HG02571 (cell line): ENCODE results near the gene JCAD.

Source experiments
- ATAC-seq: cut with Tn5 transposase; IDR thresholded peaks from one replicate; pipeline ENCODE4 v1.9.1; 2021; ENCODE audit warnings: mild to moderate bottlenecking, moderate library complexity; ENCODE audit not compliant: unreplicated experiment

The JCAD gene

DNA sequence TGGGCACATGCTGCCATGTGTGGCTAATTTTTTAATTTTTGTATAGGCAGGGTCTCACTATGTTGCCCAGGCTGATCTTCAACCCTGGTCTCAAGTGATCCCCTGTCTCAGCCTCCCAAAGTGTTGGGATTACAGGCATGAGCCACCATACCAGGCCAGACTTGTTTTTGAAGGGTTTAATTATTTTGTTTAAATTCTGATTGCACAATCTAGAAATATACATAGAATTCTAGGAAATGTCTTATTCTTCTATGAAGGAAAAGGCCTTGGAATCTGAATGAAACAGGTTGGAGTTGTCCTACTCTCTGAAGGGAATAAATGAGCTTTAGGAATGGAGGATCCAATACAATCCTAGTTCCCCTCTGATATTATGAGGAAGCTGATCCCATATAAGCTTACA is 15.5 kb upstream of the JCAD start:
- no peak for ATAC-seq

- no peak for ATAC-seq
These were observed 14.7 kb upstream of the JCAD start for GRCh38 chr10:30074090-30074489.

DNA sequence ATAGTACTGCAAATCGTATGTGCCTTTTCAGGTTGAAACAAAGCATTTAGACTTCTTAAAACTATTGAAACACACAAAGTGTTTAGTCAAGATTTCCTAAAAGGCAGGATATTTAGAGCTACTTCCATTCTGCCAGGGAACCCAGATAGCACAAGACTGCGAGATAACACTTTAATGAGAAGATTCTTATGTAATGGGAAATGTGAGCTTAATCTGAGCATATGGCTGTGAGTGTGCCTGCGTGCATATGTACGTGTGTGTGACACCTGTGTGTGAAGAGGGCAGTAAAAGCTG is 14.3 kb upstream of the JCAD start:
- ATAC-seq, result no peak

DNA sequence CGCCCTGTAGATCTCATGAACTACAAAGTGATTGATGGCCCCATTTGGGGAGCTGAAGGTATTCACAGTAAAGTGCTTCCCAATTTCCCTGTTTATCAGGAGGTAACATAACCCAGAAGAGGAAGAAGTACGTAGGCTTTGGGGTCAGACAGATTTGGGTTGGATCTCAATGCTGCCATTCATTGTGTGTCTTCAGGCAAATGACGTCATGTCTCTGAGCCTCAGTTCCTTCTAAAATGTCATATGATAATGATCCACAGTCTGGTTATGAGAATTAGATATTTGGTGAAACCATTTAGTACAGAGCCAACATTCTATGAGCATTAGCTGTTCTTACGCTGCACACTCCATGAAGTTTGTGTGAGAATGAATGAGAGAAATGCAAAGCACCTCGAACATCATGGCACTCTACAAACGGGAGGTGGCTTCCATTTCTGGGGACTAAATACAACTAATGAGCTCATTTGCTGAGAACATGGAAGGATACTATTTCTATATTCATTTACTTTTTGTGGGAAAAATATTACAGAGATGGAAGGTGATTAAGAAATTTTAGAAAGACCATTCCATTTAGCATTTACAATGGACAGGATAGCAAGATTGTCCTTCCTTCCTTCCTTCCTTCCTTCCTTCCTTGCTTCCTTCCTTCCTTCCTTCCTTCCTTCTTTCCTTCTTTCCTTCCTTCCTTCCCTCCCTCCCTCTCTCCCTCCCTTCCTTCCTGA is 13.8 kb upstream of the JCAD start:
- no peak for ATAC-seq

DNA sequence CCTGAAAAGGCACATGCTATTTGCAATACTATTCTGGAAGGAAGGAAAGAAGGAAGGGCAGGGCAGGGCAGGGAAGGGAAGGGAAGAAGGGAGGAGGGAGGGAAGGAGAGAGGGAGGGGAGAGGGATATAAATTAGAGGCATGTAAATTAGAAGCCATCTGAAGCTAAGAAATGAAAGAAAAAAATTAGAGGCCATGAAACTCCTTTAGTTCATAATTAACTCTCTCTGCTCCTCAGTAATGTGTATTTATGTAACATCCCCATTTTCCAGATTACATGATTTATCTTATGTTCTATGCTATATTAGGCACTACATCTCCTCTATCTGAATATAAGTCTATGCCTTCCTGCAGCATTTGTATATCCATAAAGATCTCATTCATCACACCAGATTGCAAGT is 12.7 kb upstream of the JCAD start:
- no peak for ATAC-seq

GRCh38 chr10:30070001-30070685 is 10.8 kb upstream of the JCAD start:
- ATAC-seq, result no peak

DNA sequence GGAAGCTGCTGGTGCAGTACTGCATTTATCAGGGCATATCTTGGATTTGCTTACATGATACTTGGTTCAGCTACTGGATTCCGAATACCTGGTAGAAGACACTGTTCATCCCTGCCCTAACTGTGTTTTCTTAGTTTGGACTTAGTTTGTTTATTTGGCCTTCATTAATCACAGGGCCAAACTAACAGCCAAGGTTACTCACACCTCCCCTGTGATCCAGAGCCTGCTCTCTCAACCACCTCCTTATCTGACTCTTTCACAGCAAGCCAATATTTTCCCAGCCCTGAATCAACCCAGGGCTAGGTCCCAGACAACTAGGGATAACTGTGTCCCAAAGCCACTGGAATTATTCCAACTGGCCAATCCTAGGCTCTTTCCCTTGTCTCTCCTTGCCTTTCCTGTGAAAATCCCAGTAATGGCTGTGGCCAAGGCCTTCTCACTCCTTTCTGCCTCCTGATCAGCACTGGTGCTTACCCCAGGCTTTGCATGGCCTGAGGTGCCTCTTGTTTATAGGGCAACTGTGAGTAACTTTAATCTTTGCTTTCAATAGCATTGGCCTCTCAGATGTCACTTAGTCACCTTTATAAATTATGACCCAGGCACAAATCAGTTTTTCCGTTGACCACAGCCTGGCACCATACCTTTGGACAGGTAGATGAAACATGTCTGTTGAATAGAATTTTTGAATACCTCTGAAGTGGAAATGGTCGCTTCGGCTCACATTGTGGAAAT is 9.3 kb upstream of the JCAD start:
- ATAC-seq, result no peak

- ATAC-seq, result no peak
These were observed 3.7 kb upstream of the JCAD start for GRCh38 chr10:30063099-30063498.

DNA sequence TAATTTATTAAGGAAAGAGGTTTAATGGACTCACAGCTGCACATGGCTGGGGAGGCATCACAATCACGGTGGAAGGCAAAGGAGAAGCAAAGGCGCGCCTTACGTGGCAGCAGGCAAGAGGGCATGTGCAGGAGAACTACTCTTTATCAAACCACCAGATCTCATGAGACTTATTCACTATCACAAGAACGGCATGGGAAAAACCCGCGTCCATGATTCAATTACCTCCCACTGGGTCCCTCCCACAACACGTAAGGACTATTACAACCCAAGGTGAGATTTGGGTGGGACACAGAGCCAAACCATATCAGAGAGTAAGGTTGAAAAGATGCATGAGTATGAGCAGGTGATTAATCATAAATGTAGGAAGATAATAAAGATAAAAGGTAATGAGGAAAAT is 3.2 kb upstream of the JCAD start:
- ATAC-seq, result no peak

DNA sequence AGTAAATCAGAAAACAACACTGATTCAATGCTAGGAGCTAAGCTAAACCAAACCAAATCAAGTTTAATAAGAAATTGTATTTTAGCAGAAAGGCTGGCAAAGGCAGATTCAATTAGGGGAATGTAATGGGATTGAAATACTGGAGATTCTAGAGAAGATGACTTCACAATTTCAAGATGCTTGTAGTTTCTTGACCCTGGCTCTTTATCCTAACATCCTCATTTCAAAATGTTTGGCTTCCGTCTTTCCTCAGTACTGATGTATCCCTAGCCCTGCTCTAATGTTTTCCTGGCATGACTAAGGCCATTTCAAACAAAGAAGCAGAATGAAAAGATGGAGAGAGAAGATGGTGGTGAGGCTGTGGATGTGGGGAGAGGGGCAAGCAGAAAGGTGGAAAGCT is 2.7 kb upstream of the JCAD start:
- ATAC-seq, result no peak

- no peak for ATAC-seq
These were observed 735 bp downstream of the JCAD start for GRCh38 chr10:30058570-30059132.

DNA sequence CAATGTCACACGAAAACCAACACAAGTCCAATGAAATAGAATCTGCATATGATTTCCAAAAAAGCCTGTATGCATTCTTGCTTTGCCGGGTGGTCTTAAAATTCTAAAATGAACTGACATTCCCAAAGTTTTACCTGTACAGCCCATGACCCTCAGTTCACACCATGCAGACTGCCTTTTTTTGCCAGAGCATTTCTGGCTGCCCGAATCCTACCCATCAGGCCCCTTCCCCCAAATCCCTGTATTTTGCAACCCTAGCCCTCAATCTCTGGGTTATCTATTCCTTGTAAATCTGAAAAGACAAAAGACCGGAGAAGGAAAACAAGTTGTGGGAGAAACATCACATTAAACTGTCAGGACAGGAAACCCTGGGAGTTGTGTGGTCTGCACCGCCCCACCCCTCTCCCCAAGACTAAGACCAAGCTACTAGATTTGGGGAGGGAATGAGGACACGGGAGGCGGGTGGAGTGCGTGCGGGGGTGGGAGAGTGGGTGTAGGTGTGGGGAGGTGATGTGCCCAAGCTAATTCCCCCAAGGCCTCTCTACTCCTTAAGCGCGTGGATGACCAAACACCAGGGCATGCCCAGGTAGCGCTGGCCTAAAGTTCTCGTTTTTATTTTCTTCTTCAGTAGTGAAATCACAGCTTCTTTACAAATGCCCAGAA is 1.4 kb downstream of the JCAD start:
- ATAC-seq, result no peak

DNA sequence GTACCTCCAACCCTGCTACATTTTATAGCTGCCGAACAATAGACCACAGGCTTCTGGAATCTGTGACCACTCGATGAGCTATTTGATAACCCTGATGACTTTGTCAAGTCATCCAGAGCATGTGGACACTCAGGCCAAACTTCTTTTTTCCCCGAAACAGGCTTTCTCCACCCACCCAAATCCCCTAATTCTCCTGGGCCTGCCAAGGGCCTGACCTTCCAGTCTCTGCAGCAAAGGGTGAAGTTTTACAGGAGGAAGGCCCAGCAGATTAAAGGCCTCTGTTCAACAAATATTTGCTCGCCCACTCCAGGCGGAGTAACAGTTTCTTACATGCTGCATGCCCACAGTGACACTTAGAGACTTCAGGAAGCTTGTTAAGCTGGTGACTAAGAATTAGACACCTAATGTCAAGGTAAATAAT is 2.0 kb downstream of the JCAD start:
- no peak for ATAC-seq

DNA sequence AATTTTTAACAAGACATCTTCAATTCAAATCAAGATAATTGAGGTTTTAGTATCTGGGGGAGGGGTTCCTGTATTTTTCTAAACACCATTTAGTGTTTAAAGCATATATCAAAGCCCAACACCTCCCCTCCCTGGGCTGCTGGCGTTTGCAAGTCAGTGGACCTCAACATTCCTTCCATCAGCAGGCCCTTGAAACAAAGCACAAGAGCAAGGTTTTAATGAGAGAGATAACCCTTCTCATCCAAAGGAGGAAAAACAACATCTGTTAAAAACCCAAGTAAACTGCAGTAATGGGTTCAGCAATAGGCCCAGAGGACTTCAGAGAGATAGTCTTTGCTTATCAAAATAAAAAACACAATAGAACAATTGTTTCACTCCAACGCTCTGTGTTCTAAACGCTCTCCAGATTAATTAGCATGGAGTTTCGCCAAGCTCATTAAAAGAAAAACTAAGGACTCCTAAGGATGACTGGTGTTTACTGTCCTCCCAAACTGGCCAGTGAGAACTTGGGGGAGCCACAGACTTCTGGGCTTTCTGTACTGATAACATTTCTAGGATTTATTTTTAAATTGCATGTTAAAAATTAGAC is 2.5 kb downstream of the JCAD start:
- no peak for ATAC-seq

- ATAC-seq, result no peak
These were observed 3.1 kb downstream of the JCAD start for GRCh38 chr10:30056281-30056680.

- no peak for ATAC-seq
These were observed 4.1 kb downstream of the JCAD start for GRCh38 chr10:30055226-30055662.

DNA sequence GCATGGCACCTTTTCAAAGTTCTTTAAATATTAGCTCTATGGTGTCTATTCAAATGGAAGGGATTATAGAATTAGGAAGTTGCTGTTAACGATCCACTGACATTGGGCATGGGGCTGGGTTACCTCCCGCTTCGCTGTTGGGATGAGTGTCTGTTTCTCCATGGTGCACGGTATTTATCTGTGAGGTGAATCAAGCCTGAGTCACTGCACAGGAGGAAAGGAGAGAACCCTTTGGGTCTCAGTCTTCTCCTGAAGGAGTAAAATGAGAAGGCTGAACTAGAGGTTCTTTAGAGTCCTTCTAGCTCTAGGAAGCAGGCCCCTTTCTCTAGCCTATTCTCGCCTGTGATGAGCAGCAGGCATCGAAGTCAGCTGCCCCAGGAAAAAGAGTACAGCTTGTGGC is 7.3 kb downstream of the JCAD start:
- no peak for ATAC-seq

DNA sequence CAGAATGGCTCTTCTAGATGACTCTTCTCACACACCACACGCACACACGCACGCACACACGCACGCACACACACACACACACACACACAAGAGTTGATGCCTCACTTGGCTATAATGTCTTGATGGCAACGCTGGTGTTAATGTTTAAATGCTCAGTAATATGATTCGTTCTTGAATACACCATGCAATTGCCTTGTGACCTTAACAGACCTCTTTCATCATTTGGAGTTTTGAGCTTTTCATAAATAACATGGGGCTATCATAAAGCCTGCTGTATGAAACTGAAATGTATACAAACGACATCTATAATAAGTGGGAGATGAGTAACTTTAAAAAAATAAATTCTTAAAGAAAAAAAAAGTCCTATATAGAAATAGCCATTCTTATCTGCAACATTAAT is 8.2 kb downstream of the JCAD start:
- ATAC-seq, result no peak

- ATAC-seq, result no peak
These were observed 9.0 kb downstream of the JCAD start for GRCh38 chr10:30050411-30050810.

DNA sequence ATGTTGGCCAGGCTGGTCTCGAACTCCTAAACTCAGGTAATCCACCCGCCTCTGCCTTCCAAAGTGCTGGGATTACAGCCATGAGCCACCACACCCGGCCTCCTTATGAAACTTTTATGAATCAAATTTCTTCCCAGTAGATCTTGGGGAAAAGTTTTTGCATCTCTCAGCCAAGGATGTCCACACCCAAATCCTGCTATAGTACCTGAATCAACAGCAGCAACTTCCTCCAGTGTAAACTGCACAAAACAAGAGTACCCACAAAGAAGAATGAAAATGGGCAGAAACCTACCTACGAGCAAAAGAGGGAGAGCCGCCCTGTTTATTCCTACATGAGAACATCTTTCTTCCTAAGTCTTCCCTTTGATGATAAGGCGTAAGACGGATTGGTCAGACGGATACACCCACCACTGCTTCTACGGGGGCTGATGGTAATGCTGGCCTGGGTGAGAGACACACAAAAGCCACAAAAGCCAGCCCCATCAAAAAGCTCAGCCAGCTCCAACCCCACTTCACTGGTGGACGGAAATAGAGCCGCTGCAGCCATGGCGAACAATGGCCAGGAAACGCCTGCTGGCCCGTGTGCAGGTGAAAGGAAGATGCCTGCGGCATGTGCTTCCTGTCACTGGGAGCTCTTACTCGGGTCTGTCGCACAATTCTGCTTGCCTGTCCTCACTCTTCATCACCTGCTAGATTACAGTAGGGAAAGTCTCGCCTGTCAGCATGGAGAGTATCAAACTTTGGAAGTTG is 10.4 kb downstream of the JCAD start:
- ATAC-seq, result no peak
